H1 (cell line): ENCODE data around the gene WDR59. TPM values are rescaled to one million over a fixed set of nuclear protein-coding genes. Genes with fewer than 3 reads are reported as not detected.
A peak's percentile ranks its signal among the peaks of the same experiment; 100 is the strongest.

Experiments
- CTCF ChIA-PET: fragments of 300-600 bp; sonication (Branson Sonifier 250); formaldehyde crosslinking; loops from one replicate; lab custom pipeline; 2021; ENCODE audit not compliant: partially characterized antibody; lab: Charles Lee
- POLR2A ChIA-PET: fragments of 300-600 bp; sonication (Branson Sonifier 250); formaldehyde crosslinking; loops from one replicate; lab custom pipeline; 2021; ENCODE audit warnings: inconsistent platforms; ENCODE audit not compliant: partially characterized antibody; lab: Charles Lee
- DNase-seq, 2 experiments: peaks; one replicate each; pipeline versions ENCODE4 v3.0.0 to v3.0.0-alpha.2; 2010 to 2022; ENCODE audit warnings: low spot score in 2 of 2, low read depth in 1 of 2, mixed read lengths in 1 of 2
- FAIRE-seq: peaks from 2 replicates; lab custom pipeline; 2011; peaks lifted over from hg19 to GRCh38; lab: Jason Lieb, UNC
- H2AFZ ChIP-seq: 2 replicates; pipeline ENCODE4 v1.8.1; 2012; ENCODE audit warnings: low read length, inconsistent platforms
- H2AK5ac ChIP-seq: 2 replicates; pipeline ENCODE4 v1.6.1; 2013; ENCODE audit warnings: low read depth, low read length
- H2BK120ac ChIP-seq: replicated peaks from 2 replicates; pipeline ENCODE3; 2013; ENCODE audit warnings: low read depth, low read length, inconsistent platforms
- H2BK12ac ChIP-seq: 2 replicates; pipeline ENCODE4 v1.6.1; 2013; ENCODE audit warnings: low read depth, low read length
- H2BK15ac ChIP-seq: 2 replicates; pipeline ENCODE4 v1.6.1; 2013; ENCODE audit warnings: low read length
- H2BK20ac ChIP-seq: 2 replicates; pipeline ENCODE4 v1.6.1; 2013; ENCODE audit warnings: low read length
- H2BK5ac ChIP-seq: 2 replicates; pipeline ENCODE4 v1.6.1; 2013; ENCODE audit warnings: low read depth, low read length
- H3K14ac ChIP-seq: 2 replicates; pipeline ENCODE4 v1.6.1; 2013; ENCODE audit warnings: inconsistent platforms; ENCODE audit not compliant: insufficient read length
- H3K18ac ChIP-seq: 2 replicates; pipeline ENCODE4 v1.6.1; 2013; ENCODE audit warnings: low read length; ENCODE audit errors: extremely low read depth
- H3K23ac ChIP-seq: 2 replicates; pipeline ENCODE4 v1.6.1; 2013; ENCODE audit warnings: inconsistent platforms; ENCODE audit not compliant: insufficient read length
- H3K23me2 ChIP-seq: 2 replicates; pipeline ENCODE4 v1.6.1; 2013; ENCODE audit warnings: low read depth, low read length
- H3K27ac ChIP-seq: 2 replicates; pipeline ENCODE4 v1.6.1; 2011; ENCODE audit warnings: low read depth, low read length, inconsistent platforms
- H3K27me3 ChIP-seq, 4 experiments: replicated peaks in 1 of 4; 1 replicate in 1 of 4; 2 replicates in 3 of 4; pipeline versions ENCODE4 v1.6.1 to v1.8.1; 2011 to 2013; ENCODE audit warnings: low read length in 3 of 4, mild to moderate bottlenecking in 3 of 4, inconsistent platforms in 2 of 4, mixed read lengths in 2 of 4, moderate library complexity in 1 of 4; ENCODE audit not compliant: control insufficient read depth in 3 of 4, insufficient read depth in 3 of 4; ENCODE audit errors: extremely low read depth in 1 of 4
- H3K36me3 ChIP-seq, 4 experiments: 2 replicates each; pipeline versions ENCODE4 v1.6.1 to v1.8.1; 2011 to 2013; ENCODE audit warnings: mild to moderate bottlenecking in 4 of 4, low read length in 3 of 4, moderate library complexity in 2 of 4, control low read depth in 1 of 4, inconsistent platforms in 1 of 4; ENCODE audit not compliant: insufficient read depth in 4 of 4, control insufficient read depth in 2 of 4
- H3K4ac ChIP-seq: replicated peaks from 2 replicates; pipeline ENCODE3; 2013; ENCODE audit warnings: low read length, low read depth, mixed read lengths, inconsistent platforms; ENCODE audit not compliant: insufficient read length
- H3K4me1 ChIP-seq, 4 experiments: replicated peaks in 1 of 4; 1 replicate in 1 of 4; 2 replicates in 3 of 4; pipeline versions ENCODE4 v1.6.1 to v1.8.1; 2011 to 2013; ENCODE audit warnings: low read length in 3 of 4, inconsistent platforms in 2 of 4, mixed read lengths in 1 of 4; ENCODE audit not compliant: insufficient read depth in 4 of 4, control insufficient read depth in 3 of 4
- H3K4me2 ChIP-seq, 2 experiments: 2 replicates each; pipeline versions ENCODE4 v1.6.1 to v1.8.1; 2011 to 2013; ENCODE audit warnings: low read depth in 2 of 2, low read length in 2 of 2, control low read depth in 1 of 2, inconsistent platforms in 1 of 2, mild to moderate bottlenecking in 1 of 2; ENCODE audit not compliant: insufficient read depth in 1 of 2
- H3K4me3 ChIP-seq, 4 experiments: fragments of 200-600, 300-600 bp in 1 of 4; sonication (generic), shearing (Covaris generic), sonication (Bioruptor Twin) in 1 of 4; 2 replicates each; pipeline versions ENCODE4 v1.5.1 to v1.8.1; 2011 to 2016; ENCODE audit warnings: low read length in 4 of 4, low read depth in 3 of 4, control low read depth in 2 of 4, inconsistent platforms in 2 of 4, mild to moderate bottlenecking in 2 of 4, mixed read lengths in 1 of 4, moderate library complexity in 1 of 4; ENCODE audit not compliant: insufficient read depth in 2 of 4; ENCODE audit errors: extremely low read depth in 1 of 4
- H3K56ac ChIP-seq: replicated peaks from 2 replicates; pipeline ENCODE3; 2013; ENCODE audit warnings: low read depth, mild to moderate bottlenecking, mixed read lengths, low read length, inconsistent platforms; ENCODE audit not compliant: insufficient read length
- H3K79me1 ChIP-seq: 2 replicates; pipeline ENCODE4 v1.6.1; 2013; ENCODE audit warnings: low read depth, low read length, control low read depth
- H3K79me2 ChIP-seq, 2 experiments: 2 replicates each; pipeline versions ENCODE4 v1.6.1 to v1.8.1; 2012 to 2013; ENCODE audit warnings: low read length in 2 of 2, mild to moderate bottlenecking in 2 of 2, inconsistent platforms in 1 of 2; ENCODE audit not compliant: insufficient read depth in 2 of 2, control insufficient read depth in 1 of 2
- H3K9ac ChIP-seq, 4 experiments: replicated peaks in 1 of 4; 1 replicate in 1 of 4; 2 replicates in 3 of 4; pipeline versions ENCODE4 v1.6.1 to v1.8.1; 2011 to 2013; ENCODE audit warnings: low read depth in 3 of 4, low read length in 3 of 4, control low read depth in 2 of 4, mild to moderate bottlenecking in 2 of 4, moderate library complexity in 2 of 4, inconsistent platforms in 1 of 4; ENCODE audit errors: extremely low read depth in 1 of 4
- H3K9me3 ChIP-seq, 2 experiments: 2 replicates each; pipeline versions ENCODE4 v1.6.1 to v1.8.1; 2012 to 2013; ENCODE audit warnings: mild to moderate bottlenecking in 2 of 2, moderate library complexity in 2 of 2, control low read depth in 1 of 2, inconsistent platforms in 1 of 2, low read depth in 1 of 2, low read length in 1 of 2, mixed read lengths in 1 of 2; ENCODE audit not compliant: insufficient read depth in 2 of 2
- H4K20me1 ChIP-seq, 2 experiments: replicated peaks in 1 of 2; 2 replicates each; pipeline versions ENCODE3 to v1.8.1; 2011 to 2013; ENCODE audit warnings: inconsistent platforms in 2 of 2, low read length in 2 of 2, mild to moderate bottlenecking in 1 of 2; ENCODE audit not compliant: insufficient read depth in 2 of 2, control insufficient read depth in 1 of 2
- H4K5ac ChIP-seq: 2 replicates; pipeline ENCODE4 v1.6.1; 2013; ENCODE audit warnings: low read length, low read depth, mixed read lengths, inconsistent platforms; ENCODE audit not compliant: insufficient read length
- H4K8ac ChIP-seq: 2 replicates; pipeline ENCODE4 v1.8.0; 2013; ENCODE audit warnings: mild to moderate bottlenecking, moderate library complexity, low read length, inconsistent platforms; ENCODE audit not compliant: insufficient read depth; ENCODE audit errors: extremely low read depth
- H4K91ac ChIP-seq: replicated peaks from 2 replicates; pipeline ENCODE3; 2013; ENCODE audit warnings: low read length, mixed read lengths, inconsistent platforms; ENCODE audit not compliant: insufficient read length
- BCL11A ChIP-seq, 2 experiments: IDR thresholded peaks; one replicate each; pipeline ENCODE4 v1.6.1; 2011; ENCODE audit warnings: low read depth in 2 of 2, low read length in 2 of 2, mild to moderate bottlenecking in 2 of 2
- HDAC6 ChIP-seq: IDR thresholded peaks from one replicate; pipeline ENCODE4 v1.7.1; 2012; ENCODE audit warnings: low read depth, mild to moderate bottlenecking, inconsistent platforms, low read length, moderate library complexity
- PHF8 ChIP-seq: fragments of 200-600 bp; sonication (generic); conservative IDR thresholded peaks from 2 replicates; pipeline ENCODE4 v1.7.1; 2012; ENCODE audit warnings: low read depth, mild to moderate bottlenecking, inconsistent platforms, low read length, moderate library complexity
- RAD21 ChIP-seq, 2 experiments: IDR thresholded peaks in 1 of 2; conservative IDR thresholded peaks in 1 of 2; 2 replicates each; pipeline ENCODE4 v1.6.1; 2011; ENCODE audit warnings: low read depth in 2 of 2, low read length in 2 of 2, improper control_type of control experiment in 1 of 2, inconsistent platforms in 1 of 2, mild to moderate bottlenecking in 1 of 2, moderate library complexity in 1 of 2
- RNF2 ChIP-seq: fragments of 200-900, 300-1000 bp; sonication (generic); IDR thresholded peaks from 2 replicates; pipeline ENCODE4 v1.7.1; 2016; ENCODE audit warnings: borderline replicate concordance, low read depth, mild to moderate bottlenecking, antibody characterized with exemption, low read length; ENCODE audit not compliant: poor library complexity, severe bottlenecking; ENCODE audit errors: missing control alignments
- SAP30 ChIP-seq: fragments of 300-600 bp; sonication (generic); IDR thresholded peaks from 2 replicates; pipeline ENCODE4 v1.7.1; 2012; ENCODE audit warnings: low read length, moderate library complexity, mild to moderate bottlenecking, inconsistent platforms; ENCODE audit not compliant: insufficient read depth, insufficient replicate concordance
- WGBS, 2 experiments: shearing (Covaris generic) in 1 of 2; methylation state at CpG; one replicate each; pipeline versions ENCODE4 v1.1.6 to v1.1.7; 2013 to 2015; ENCODE audit warnings: low lambda C conversion rate in 2 of 2, mixed read lengths in 2 of 2, inconsistent platforms in 1 of 2, low coverage in 1 of 2, missing lambda C conversion rate in 1 of 2; ENCODE audit not compliant: insufficient replicate concordance in 2 of 2, insufficient coverage in 1 of 2, insufficient read length in 1 of 2; ENCODE audit errors: extremely low coverage in 1 of 2, missing lambda C conversion rate in 1 of 2; 5-methylcytosine and 5-hydroxymethylcytosine counted together
- polyA plus RNA-seq, 7 experiments: library from polyadenylated mRNA; depleted of rRNA in 3 of 7; stranded (reverse) in 5 of 7; unstranded in 2 of 7; fragments of >200 nt in 5 of 7; fragments of 200-250 nt in 2 of 7; gene quantifications; 1 replicate in 5 of 7; 2 replicates in 1 of 7; 4 replicates in 1 of 7; pipeline versions ENCODE4 v1.2.1 to v1.2.3, GENCODE V29; 2011 to 2013; ENCODE audit warnings: missing spikeins in 2 of 7, mixed read lengths in 2 of 7
- total RNA-seq: library from RNA; stranded (reverse); fragmentation: NEBNext Ultra II Directional; extraction: Animal tissue kit (Norgen Biotek cat#: 25700); gene quantifications from 2 replicates; pipeline ENCODE4 v1.2.1, GENCODE V29; 2021
- TF ChIP-seq, protein P1 (sequence below): IDR thresholded peaks from 2 replicates; pipeline ENCODE4 v1.6.1; 2012; ENCODE audit warnings: low read length, inconsistent platforms
- TF ChIP-seq, protein P2 (sequence below): IDR thresholded peaks from 2 replicates; pipeline ENCODE4 v1.6.1; 2012; ENCODE audit warnings: inconsistent platforms

Gene WDR59
- total and polyA plus RNA-seq, 2 of the 8 experiments (the other 6 are each of a cell fraction or from before 2014, with no cell fraction given), result 84.2 to 124 TPM

DNA sequence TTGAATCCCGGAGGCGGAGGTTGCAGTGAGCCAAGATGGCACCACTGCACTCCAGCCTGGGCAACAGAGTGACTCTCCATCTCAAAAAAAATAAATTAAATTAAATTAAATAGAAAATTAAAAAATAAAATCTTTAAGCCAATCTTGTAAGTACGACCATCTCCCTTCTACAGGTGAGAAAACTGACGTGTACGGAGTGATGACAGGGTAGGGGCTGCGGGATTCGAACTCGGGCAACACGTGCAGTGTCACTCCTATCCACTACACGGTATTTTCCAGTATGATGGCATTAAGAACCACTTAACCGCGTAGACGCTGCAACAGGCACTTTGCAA lies 762 bp downstream of the WDR59 start:
- Histone ChIP-seq H2AFZ (peak overlapping the region; percentile 43; the same call in 1 of the 2 replicates), H3K9ac (peak overlapping the region in 3 of 4 experiments; percentile 65 to 88 (median 69); a peak in 6 of 7 replicates), H2BK120ac (no peak overlapping the region), H2BK20ac (no peak overlapping the region), H3K23me2 (peaks cover 3% of the 10 kb centered on the region; the same call in 1 of the 2 replicates), H3K4me3 (peak overlapping the region; percentile 76 to 91 (median 87)), H3K56ac (no peak overlapping the region), H3K36me3 (no peaks in the 10 kb centered on the region), H3K4me2 (peak overlapping the region; percentile 62 to 73), H3K79me2 (peaks cover 0 to 38% of the 10 kb centered on the region in 2 experiments; a peak in 2 of 4 replicates), H3K4ac (no peak overlapping the region)
- 42% methylated on average over 12 of the region's 13 CpGs; no CpG with 5 or more reads in 1 of the 2 experiments for WGBS, 2 experiments
- no peak for DNase-seq
- TF ChIP-seq BCL11A (IDR thresholded peaks at IDR 0.05; ENCODE audit: low read depth in 2 of 2, low read length in 2 of 2) (no peak), SAP30 (no peak), HDAC6 (no peak), PHF8 (no peak), RNF2 (no peak), RAD21 (IDR thresholded peaks at IDR 0.05 in 1 of 2, conservative IDR thresholded peaks at IDR 0.05 in 1 of 2; ENCODE audit: low read depth in 2 of 2, low read length in 2 of 2) (no peak)
- TF ChIP-seq, protein P1, sequence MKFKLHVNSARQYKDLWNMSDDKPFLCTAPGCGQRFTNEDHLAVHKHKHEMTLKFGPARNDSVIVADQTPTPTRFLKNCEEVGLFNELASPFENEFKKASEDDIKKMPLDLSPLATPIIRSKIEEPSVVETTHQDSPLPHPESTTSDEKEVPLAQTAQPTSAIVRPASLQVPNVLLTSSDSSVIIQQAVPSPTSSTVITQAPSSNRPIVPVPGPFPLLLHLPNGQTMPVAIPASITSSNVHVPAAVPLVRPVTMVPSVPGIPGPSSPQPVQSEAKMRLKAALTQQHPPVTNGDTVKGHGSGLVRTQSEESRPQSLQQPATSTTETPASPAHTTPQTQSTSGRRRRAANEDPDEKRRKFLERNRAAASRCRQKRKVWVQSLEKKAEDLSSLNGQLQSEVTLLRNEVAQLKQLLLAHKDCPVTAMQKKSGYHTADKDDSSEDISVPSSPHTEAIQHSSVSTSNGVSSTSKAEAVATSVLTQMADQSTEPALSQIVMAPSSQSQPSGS, result 0 out of 2 replicates have a peak, but pooled peaks have one; percentile 16
- TF ChIP-seq, protein P2, sequence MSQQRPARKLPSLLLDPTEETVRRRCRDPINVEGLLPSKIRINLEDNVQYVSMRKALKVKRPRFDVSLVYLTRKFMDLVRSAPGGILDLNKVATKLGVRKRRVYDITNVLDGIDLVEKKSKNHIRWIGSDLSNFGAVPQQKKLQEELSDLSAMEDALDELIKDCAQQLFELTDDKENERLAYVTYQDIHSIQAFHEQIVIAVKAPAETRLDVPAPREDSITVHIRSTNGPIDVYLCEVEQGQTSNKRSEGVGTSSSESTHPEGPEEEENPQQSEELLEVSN, result no peak
- TF ChIP-seq, all 59 proteins: peak for 1
- Histone ChIP-seq H4K5ac (peak overlapping the region; percentile 29), H3K27me3 (no peaks in the 10 kb centered on the region), H2AK5ac (peak overlapping the region; percentile 57), H3K23ac (no peak overlapping the region), H3K9me3 (no peaks in the 10 kb centered on the region), H4K8ac (0 out of 2 replicates have a peak overlapping the region, but pooled peaks have one; percentile 96), H2BK12ac (peak overlapping the region; percentile 5; the same call in 1 of the 2 replicates), H3K79me1 (no peaks in the 10 kb centered on the region), H4K20me1 (no peaks in the 10 kb centered on the region), H3K4me1 (no peaks in the 10 kb centered on the region), H3K27ac (peak overlapping the region; percentile 86; the same call in 1 of the 2 replicates), H3K14ac (no peak overlapping the region), H2BK5ac (peak overlapping the region; percentile 92), H3K18ac (peak overlapping the region; percentile 65), H2BK15ac (peak overlapping the region; percentile 82; the same call in 1 of the 2 replicates), H4K91ac (peak overlapping the region; percentile 71)
- ChIA-PET CTCF (interaction anchor here (5.6 kb wide), 1 partner anchor 127 kb away, joined by 36 read pairs; no protein-coding TSS in a partner anchor), POLR2A (interaction anchor here (0.6 to 2.4 kb wide), 6 partner anchors 28 to 183 kb away, joined by 3 to 9 read pairs (median 4); partner anchors contain the start of gene LDHD)
- no peak for FAIRE-seq
